GM23248 (cell line): ENCODE data around the gene ARHGEF7. TPM values are rescaled to one million over a fixed set of nuclear protein-coding genes. Genes with fewer than 3 reads are reported as not detected.

Source experiments
- DNase-seq: peaks from one replicate; pipeline ENCODE4 v3.0.0-alpha.2; 2015
- H2AFZ ChIP-seq: fragments of 200-600 bp; sonication (generic); 2 replicates; pipeline ENCODE4 v1.6.1; 2016; ENCODE audit warnings: antibody characterized with exemption
- H3F3A ChIP-seq: fragments of 200-600 bp; sonication (generic); 2 replicates; pipeline ENCODE4 v1.6.1; 2016; ENCODE audit warnings: mild to moderate bottlenecking, antibody characterized with exemption, mixed run types; ENCODE audit not compliant: insufficient read depth
- H3K27ac ChIP-seq: fragments of 200-600 bp; sonication (generic); 2 replicates; pipeline ENCODE4 v1.5.1; 2016; ENCODE audit warnings: mild to moderate bottlenecking
- H3K27me3 ChIP-seq: fragments of 200-600 bp; sonication (generic); replicated peaks from 2 replicates; pipeline ENCODE4 v1.6.1; 2016; ENCODE audit warnings: mild to moderate bottlenecking; ENCODE audit not compliant: insufficient read depth
- H3K36me3 ChIP-seq: fragments of 200-600 bp; sonication (generic); 2 replicates; pipeline ENCODE4 v1.6.1; 2016; ENCODE audit warnings: low read depth, mild to moderate bottlenecking
- H3K4me1 ChIP-seq: fragments of 200-600 bp; sonication (generic); 2 replicates; pipeline ENCODE4 v1.6.1; 2016; ENCODE audit warnings: mild to moderate bottlenecking; ENCODE audit not compliant: insufficient read depth
- H3K4me2 ChIP-seq: fragments of 200-600 bp; sonication (generic); one replicate; pipeline ENCODE4 v1.6.1; 2016; ENCODE audit warnings: mild to moderate bottlenecking; ENCODE audit not compliant: unreplicated experiment
- H3K4me3 ChIP-seq: fragments of 200-600 bp; sonication (generic); 2 replicates; pipeline ENCODE4 v1.5.1; 2016; ENCODE audit warnings: mild to moderate bottlenecking
- H3K79me2 ChIP-seq: fragments of 200-600 bp; sonication (generic); 2 replicates; pipeline ENCODE4 v1.6.1; 2016; ENCODE audit warnings: mild to moderate bottlenecking; ENCODE audit not compliant: insufficient read depth
- H3K9ac ChIP-seq: fragments of 200-600 bp; sonication (generic); 2 replicates; pipeline ENCODE4 v1.6.1; 2016; ENCODE audit warnings: mild to moderate bottlenecking
- H3K9me2 ChIP-seq: fragments of 200-600 bp; sonication (generic); 2 replicates; pipeline ENCODE4 v1.6.1; 2016; ENCODE audit warnings: mixed run types, mild to moderate bottlenecking, moderate library complexity; ENCODE audit not compliant: insufficient read depth
- H3K9me3 ChIP-seq: fragments of 200-600 bp; sonication (generic); one replicate; pipeline ENCODE4 v1.6.1; 2017; ENCODE audit warnings: low read depth
- H4K20me1 ChIP-seq: fragments of 200-600 bp; sonication (generic); 2 replicates; pipeline ENCODE4 v1.6.0; 2016; ENCODE audit not compliant: insufficient read depth
- EZH2 ChIP-seq: fragments of 200-600 bp; sonication (generic); IDR thresholded peaks from 2 replicates; pipeline ENCODE4 v1.6.1; 2018; ENCODE audit warnings: antibody characterized with exemption, mild to moderate bottlenecking; ENCODE audit not compliant: insufficient read depth, poor library complexity, severe bottlenecking
- EZH2phosphoT487 ChIP-seq: fragments of 200-600 bp; sonication (generic); IDR thresholded peaks from 2 replicates; pipeline ENCODE4 v1.6.1; 2018; ENCODE audit warnings: antibody characterized with exemption, moderate library complexity, mild to moderate bottlenecking, low read depth; ENCODE audit not compliant: insufficient read depth
- WGBS, 2 experiments: methylation state at CpG; one replicate each; pipeline ENCODE4 v1.1.6; 2015 to 2017; ENCODE audit warnings: low lambda C conversion rate in 2 of 2, low coverage in 1 of 2; ENCODE audit errors: missing lambda C conversion rate in 2 of 2; 5-methylcytosine and 5-hydroxymethylcytosine counted together
- in situ Hi-C: fragments of 300-500 bp; cut with MboI; formaldehyde crosslinking; loops from 2 replicates; pipeline ENCODE4 v1.15.0; 2020
- polyA plus RNA-seq: library from polyadenylated mRNA; unstranded; fragments of >200 nt; fragmentation: Nextera tagmentation; extraction: Ambion mirVana; gene quantifications from 2 replicates; pipeline ENCODE4 v1.2.1, GENCODE V29; 2016
- total RNA-seq: library from RNA; depleted of rRNA; stranded (reverse); fragments of >200 nt; shearing (Covaris generic); gene quantifications from 2 replicates; pipeline ENCODE4 v1.2.3, GENCODE V29; 2014

The ARHGEF7 gene
- total and polyA plus RNA-seq, 2 experiments from 2014 or later: 19.0 to 23.0 TPM

DNA sequence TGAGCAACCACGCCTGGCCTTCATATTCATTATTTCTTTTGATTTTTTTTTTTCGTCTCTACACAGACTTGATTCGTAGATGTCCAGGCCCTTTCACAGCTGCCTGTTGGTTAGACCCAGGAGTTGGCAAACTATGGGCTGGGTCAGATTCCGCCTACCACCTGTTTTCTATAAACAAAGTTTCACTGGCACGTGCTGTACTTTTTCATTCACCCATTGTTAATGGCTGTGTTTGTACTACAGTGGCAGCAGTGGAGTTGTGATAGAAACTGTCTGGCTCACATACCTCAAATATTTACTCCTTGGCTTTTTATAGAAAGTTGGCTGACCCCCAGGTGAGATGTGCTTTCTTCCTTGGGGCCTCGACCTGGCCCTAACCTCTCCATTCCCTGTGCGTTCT is 132.4 kb downstream of the ARHGEF7 start:
- Histone ChIP-seq H2AFZ (no peak overlapping the region), H3K4me3 (no peak overlapping the region), H4K20me1 (no peaks in the 10 kb centered on the region), H3K9me2 (no peaks in the 10 kb centered on the region), H3K27ac (no peak overlapping the region), H3K4me1 (peaks cover 16% of the 10 kb centered on the region), H3K27me3 (no peaks in the 10 kb centered on the region), H3K4me2 (no peak overlapping the region), H3K9me3 (no peaks in the 10 kb centered on the region), H3F3A (peaks cover 25% of the 10 kb centered on the region), H3K36me3 (peaks cover 17% of the 10 kb centered on the region; the same call in 1 of the 2 replicates), H3K9ac (no peak overlapping the region), H3K79me2 (peaks cover 54% of the 10 kb centered on the region)
- no peak for DNase-seq
- in situ Hi-C loops: no loop called here
- 79 to 88% methylated on average over 7 of the region's 7 CpGs for WGBS, 2 experiments
- TF ChIP-seq EZH2phosphoT487: no peak
- no peak for TF ChIP-seq EZH2

DNA sequence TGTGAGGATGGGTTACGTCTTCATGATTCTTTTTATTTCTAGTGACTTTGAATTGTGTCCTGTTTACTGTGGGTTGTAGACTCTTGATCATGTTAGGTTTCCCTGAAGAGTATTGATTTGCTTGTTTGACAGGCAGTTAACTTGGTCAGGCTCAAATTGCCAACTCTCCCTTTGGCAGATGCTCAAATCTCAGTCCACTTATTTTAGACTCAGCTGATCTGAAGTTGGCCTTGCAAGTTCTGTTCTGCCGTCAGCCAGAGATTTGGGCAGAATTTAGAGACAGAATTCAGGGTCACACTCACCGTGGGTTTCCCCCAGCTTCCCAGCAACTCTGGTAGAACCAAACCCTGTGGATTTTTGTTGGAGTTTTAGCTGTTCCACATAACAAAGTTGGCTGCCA is 133.7 kb downstream of the ARHGEF7 start:
- DNase-seq: no peak
- Histone ChIP-seq H3K36me3 (peaks cover 15% of the 10 kb centered on the region; the same call in 1 of the 2 replicates), H3K4me3 (no peak overlapping the region), H3K27ac (no peak overlapping the region), H3K9me2 (no peaks in the 10 kb centered on the region), H4K20me1 (no peaks in the 10 kb centered on the region), H3K4me2 (no peak overlapping the region), H3K27me3 (no peaks in the 10 kb centered on the region), H2AFZ (no peak overlapping the region), H3K4me1 (peaks cover 28% of the 10 kb centered on the region), H3F3A (peaks cover 34% of the 10 kb centered on the region), H3K79me2 (peaks cover 46% of the 10 kb centered on the region), H3K9ac (no peak overlapping the region), H3K9me3 (no peaks in the 10 kb centered on the region)
- in situ Hi-C loops: no loop called here
- 70 to 78% methylated on average over 3 of the region's 3 CpGs for WGBS, 2 experiments
- no peak for TF ChIP-seq EZH2
- no peak for TF ChIP-seq EZH2phosphoT487

DNA sequence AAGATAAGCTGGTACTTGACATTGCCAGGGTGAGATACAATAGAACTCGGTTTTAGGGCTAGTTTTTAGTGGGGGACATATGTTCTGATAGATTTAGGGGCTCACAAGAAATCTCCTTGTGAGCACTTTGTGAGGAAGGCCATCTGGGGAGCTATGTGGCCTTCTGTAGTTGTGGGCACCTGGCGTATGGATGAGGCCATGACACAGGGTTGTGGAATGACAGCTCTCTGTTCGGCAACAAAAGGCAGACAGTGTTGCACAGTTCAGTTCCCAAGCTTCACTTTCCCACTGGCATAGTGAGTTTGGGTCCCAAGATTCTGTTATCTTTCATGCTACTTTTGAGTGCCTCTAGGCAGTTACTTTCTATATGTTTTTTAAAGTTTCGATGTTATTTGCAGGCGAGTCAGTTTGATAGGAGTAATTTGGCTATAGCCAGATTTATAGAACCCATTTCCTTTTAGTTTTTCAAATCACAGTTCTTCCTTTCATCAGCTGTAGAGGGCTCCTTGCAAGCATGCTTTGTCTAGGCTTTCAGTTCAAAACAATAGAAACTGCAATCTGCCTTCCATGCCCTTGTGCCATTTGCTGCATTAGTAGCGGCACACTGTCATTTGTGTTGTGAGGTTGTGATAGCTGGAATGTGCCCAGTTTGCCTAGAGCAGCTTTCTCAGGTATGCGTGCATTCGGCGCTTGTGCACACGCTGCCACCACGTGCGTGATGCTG is 134.7 kb downstream of the ARHGEF7 start:
- no peak for DNase-seq
- no peak overlapping the region for H3K4me2 ChIP-seq
- H3K4me1 ChIP-seq: peaks cover 29% of the 10 kb centered on the region
- WGBS, 2 experiments: 97 to 98% methylated on average over 12 of the region's 12 CpGs
- H3K79me2 ChIP-seq: peaks cover 42% of the 10 kb centered on the region
- no peak overlapping the region for H3K27ac ChIP-seq
- TF ChIP-seq EZH2phosphoT487 (no peak), EZH2 (no peak)
- in situ Hi-C loops: no loop called here
- no peaks in the 10 kb centered on the region for H3K9me3 ChIP-seq
- no peak overlapping the region for H3K4me3 ChIP-seq
- peaks cover 9% of the 10 kb centered on the region; the same call in 1 of the 2 replicates for H3K36me3 ChIP-seq
- no peak overlapping the region for H2AFZ ChIP-seq
- H3K9me2 ChIP-seq: no peaks in the 10 kb centered on the region
- no peak overlapping the region for H3K9ac ChIP-seq
- H3K27me3 ChIP-seq: no peaks in the 10 kb centered on the region
- H3F3A ChIP-seq: peaks cover 35% of the 10 kb centered on the region
- no peaks in the 10 kb centered on the region for H4K20me1 ChIP-seq

DNA sequence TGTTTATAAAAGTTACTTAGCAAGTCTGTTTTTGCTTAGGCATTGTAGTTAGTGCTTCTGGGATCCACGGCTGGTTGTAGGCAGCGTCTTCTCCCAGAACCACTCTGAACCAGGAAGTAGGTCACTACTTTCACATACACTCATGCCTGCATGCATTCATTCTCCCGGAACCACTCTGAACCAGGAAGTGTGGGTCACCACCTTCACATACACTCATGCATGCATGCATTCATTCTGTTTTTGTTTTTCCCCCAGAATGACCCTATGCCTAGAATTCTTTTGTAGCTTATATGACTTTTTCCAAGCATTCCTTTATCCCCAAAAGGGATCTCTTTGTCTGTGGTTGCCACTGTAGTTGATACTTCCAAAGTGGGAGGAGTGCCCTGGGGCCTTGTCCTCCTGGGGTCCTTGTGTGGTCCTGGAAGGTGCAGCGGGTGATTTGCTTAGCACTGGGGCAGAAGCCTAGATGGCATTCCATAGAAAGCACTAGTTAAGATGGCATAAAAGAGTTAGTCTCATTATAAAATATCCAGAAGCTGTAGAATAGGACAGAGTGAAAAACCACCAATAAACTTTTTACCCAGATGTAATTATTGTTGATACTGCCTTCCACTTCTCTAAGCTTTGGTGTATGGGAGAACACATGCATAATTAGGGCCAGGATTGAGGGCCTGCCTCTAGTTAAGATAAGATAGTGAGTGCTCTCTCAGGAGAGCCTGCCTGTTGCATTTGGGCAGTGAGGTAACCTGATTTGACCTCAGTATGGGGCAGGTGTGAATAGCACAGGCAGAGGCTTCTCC is 136.7 kb downstream of the ARHGEF7 start:
- in situ Hi-C loops: no loop called here

More for the DNA sequence above, 136.7 kb downstream of the ARHGEF7 start:
- H3K9ac ChIP-seq: no peak overlapping the region
- 80 to 96% methylated on average over 4 of the region's 4 CpGs for WGBS, 2 experiments
- peaks cover 26% of the 10 kb centered on the region for H3F3A ChIP-seq
- no peak overlapping the region for H3K4me2 ChIP-seq
- H3K4me3 ChIP-seq: no peak overlapping the region
- H4K20me1 ChIP-seq: no peaks in the 10 kb centered on the region
- H3K4me1 ChIP-seq: peaks cover 22% of the 10 kb centered on the region
- peaks cover 59% of the 10 kb centered on the region for H3K79me2 ChIP-seq
- no peaks in the 10 kb centered on the region for H3K27me3 ChIP-seq
- no peak for TF ChIP-seq EZH2phosphoT487
- TF ChIP-seq EZH2: no peak
- no peaks in the 10 kb centered on the region for H3K9me3 ChIP-seq
- H3K27ac ChIP-seq: peak overlapping the region; percentile 80
- DNase-seq: peak; percentile 30
- 0 out of 2 replicates have a peak, but pooled peaks cover 13% of the 10 kb centered on the region for H3K36me3 ChIP-seq
- H2AFZ ChIP-seq: no peak overlapping the region
- H3K9me2 ChIP-seq: no peaks in the 10 kb centered on the region
